GOT3 (cell line): ENCODE measurements around the gene MYL4.

Source experiments
- DNase-seq: peaks from one replicate; lab custom pipeline; 2025; ENCODE audit warnings: mixed read lengths; lab: John Stamatoyannopoulos, UW

MYL4 gene

GRCh38 chr17:47273245-47273644 is 64.1 kb downstream of the MYL4 start:
- DNase-seq = no peak
